DOHH2 (cell line): ENCODE results near the gene LRRC4C.

ENCODE experiments used
- H3F3A ChIP-seq: fragments of 200-600 bp; sonication (generic), shearing (Covaris generic); 2 replicates; pipeline ENCODE4 v1.6.0; 2016; ENCODE audit warnings: antibody characterized with exemption, mild to moderate bottlenecking; ENCODE audit not compliant: control insufficient read depth, insufficient read depth
- H3K27ac ChIP-seq: fragments of 200-600 bp; sonication (generic); 2 replicates; pipeline ENCODE4 v1.5.1; 2014; ENCODE audit warnings: low read depth, mild to moderate bottlenecking, low read length, moderate library complexity
- H3K27me3 ChIP-seq: fragments of 200-600 bp; sonication (generic); 2 replicates; pipeline ENCODE4 v1.6.1; 2014; ENCODE audit warnings: mild to moderate bottlenecking, low read length, mixed read lengths; ENCODE audit not compliant: control insufficient read depth
- H3K36me3 ChIP-seq: fragments of 200-600 bp; sonication (generic); 2 replicates; pipeline ENCODE4 v1.6.1; 2014; ENCODE audit warnings: mild to moderate bottlenecking, low read length, moderate library complexity, mixed read lengths; ENCODE audit not compliant: control insufficient read depth
- H3K4me1 ChIP-seq: fragments of 200-600 bp; sonication (generic); 2 replicates; pipeline ENCODE4 v1.6.1; 2014; ENCODE audit warnings: mild to moderate bottlenecking, low read length, mixed read lengths; ENCODE audit not compliant: control insufficient read depth
- H3K4me2 ChIP-seq: fragments of 200-600 bp; sonication (generic); 2 replicates; pipeline ENCODE4 v1.6.0; 2014; ENCODE audit warnings: mild to moderate bottlenecking, low read length, moderate library complexity
- H3K4me3 ChIP-seq: fragments of 200-600 bp; sonication (generic); 2 replicates; pipeline ENCODE4 v1.5.1; 2014; ENCODE audit warnings: mild to moderate bottlenecking, low read length, mixed read lengths
- H3K79me2 ChIP-seq: fragments of 200-600 bp; sonication (generic); 2 replicates; pipeline ENCODE4 v1.6.1; 2014; ENCODE audit warnings: mild to moderate bottlenecking, low read length, mixed read lengths; ENCODE audit not compliant: control insufficient read depth
- H3K9me2 ChIP-seq: fragments of 200-600 bp; sonication (generic); replicated peaks from 2 replicates; pipeline ENCODE4 v1.6.1; 2014; ENCODE audit warnings: mild to moderate bottlenecking, low read length, mixed read lengths; ENCODE audit not compliant: control insufficient read depth
- H3K9me3 ChIP-seq: fragments of 200-600 bp; sonication (generic); 2 replicates; pipeline ENCODE4 v1.6.1; 2014; ENCODE audit warnings: antibody characterized with exemption, low read length, mixed read lengths; ENCODE audit not compliant: control insufficient read depth, insufficient read depth
- H4K20me1 ChIP-seq: fragments of 200-600 bp; sonication (generic); 2 replicates; pipeline ENCODE4 v1.6.0; 2014; ENCODE audit warnings: low read depth, mild to moderate bottlenecking, antibody characterized with exemption, low read length, moderate library complexity; ENCODE audit not compliant: control insufficient read depth, insufficient read depth
- CTCF ChIP-seq: fragments of 200-600 bp; sonication (generic); IDR thresholded peaks from one replicate; pipeline ENCODE4 v1.5.1; 2014; ENCODE audit warnings: antibody characterized with exemption, mild to moderate bottlenecking, low read depth, low read length; ENCODE audit not compliant: poor library complexity, severe bottlenecking
- EZH2phosphoT487 ChIP-seq: fragments of 200-600 bp; sonication (generic); IDR thresholded peaks from 2 replicates; pipeline ENCODE4 v1.6.1; 2017; ENCODE audit warnings: borderline replicate concordance, mild to moderate bottlenecking, antibody characterized with exemption, low read length, moderate library complexity, mixed read lengths

Gene LRRC4C

GRCh38 chr11:41414771-41415440 lies 44.5 kb downstream of the LRRC4C start:
- no peaks in the 10 kb centered on the region for H3K9me2 ChIP-seq
- H3K9me3 ChIP-seq, result no peaks in the 10 kb centered on the region
- H3F3A ChIP-seq, result no peaks in the 10 kb centered on the region
- H3K4me2 ChIP-seq, result no peak overlapping the region
- no peaks in the 10 kb centered on the region for H4K20me1 ChIP-seq
- no peaks in the 10 kb centered on the region for H3K36me3 ChIP-seq
- no peak overlapping the region for H3K27ac ChIP-seq
- H3K27me3 ChIP-seq, result no peaks in the 10 kb centered on the region
- H3K4me1 ChIP-seq, result 0 out of 2 replicates have a peak, but pooled peaks cover 11% of the 10 kb centered on the region
- TF ChIP-seq CTCF, result no peak
- no peak for TF ChIP-seq EZH2phosphoT487
- H3K4me3 ChIP-seq, result no peak overlapping the region
- no peaks in the 10 kb centered on the region for H3K79me2 ChIP-seq

- Histone ChIP-seq H3K27ac (no peak overlapping the region), H3F3A (no peaks in the 10 kb centered on the region), H3K9me3 (no peaks in the 10 kb centered on the region), H3K36me3 (no peaks in the 10 kb centered on the region), H3K9me2 (no peaks in the 10 kb centered on the region), H3K4me3 (no peak overlapping the region), H3K79me2 (no peaks in the 10 kb centered on the region), H3K4me2 (no peak overlapping the region), H3K27me3 (no peaks in the 10 kb centered on the region), H3K4me1 (0 out of 2 replicates have a peak, but pooled peaks cover 11% of the 10 kb centered on the region), H4K20me1 (no peaks in the 10 kb centered on the region)
- TF ChIP-seq EZH2phosphoT487 (no peak), CTCF (no peak)
Observed at GRCh38 chr11:41413843-41414242, 45.6 kb downstream of the LRRC4C start.

GRCh38 chr11:41405812-41406211 lies 53.6 kb downstream of the LRRC4C start:
- Histone ChIP-seq H3K79me2 (no peaks in the 10 kb centered on the region), H3K9me2 (no peaks in the 10 kb centered on the region), H3K4me3 (no peak overlapping the region), H3F3A (no peaks in the 10 kb centered on the region), H3K27me3 (no peaks in the 10 kb centered on the region), H4K20me1 (no peaks in the 10 kb centered on the region), H3K4me1 (no peaks in the 10 kb centered on the region), H3K27ac (no peak overlapping the region), H3K4me2 (no peak overlapping the region), H3K36me3 (no peaks in the 10 kb centered on the region), H3K9me3 (no peaks in the 10 kb centered on the region)
- TF ChIP-seq EZH2phosphoT487 (no peak), CTCF (no peak)
